ENCODE data around the gene KIAA0040.
A peak's percentile ranks its signal among the peaks of the same experiment; 100 is the strongest.

- TF ChIP-seq CTCF (IDR thresholded peaks at IDR 0.05) (peak in 5 of 6 experiments; percentile 55 to 81 (median 62)), POLR2A (IDR thresholded peaks at IDR 0.05) (no peak)
Observed at GRCh38 chr1:175146529-175147213, 45.9 kb downstream of the KIAA0040 start.
